ENCODE measurements around the gene HSD17B10. TPM values are rescaled to one million over a fixed set of nuclear protein-coding genes. Genes with fewer than 3 reads are reported as not detected.

HSD17B10 gene
- total RNA-seq, 2 experiments from 2014 or later = 94.3 to 97.6 TPM

DNA sequence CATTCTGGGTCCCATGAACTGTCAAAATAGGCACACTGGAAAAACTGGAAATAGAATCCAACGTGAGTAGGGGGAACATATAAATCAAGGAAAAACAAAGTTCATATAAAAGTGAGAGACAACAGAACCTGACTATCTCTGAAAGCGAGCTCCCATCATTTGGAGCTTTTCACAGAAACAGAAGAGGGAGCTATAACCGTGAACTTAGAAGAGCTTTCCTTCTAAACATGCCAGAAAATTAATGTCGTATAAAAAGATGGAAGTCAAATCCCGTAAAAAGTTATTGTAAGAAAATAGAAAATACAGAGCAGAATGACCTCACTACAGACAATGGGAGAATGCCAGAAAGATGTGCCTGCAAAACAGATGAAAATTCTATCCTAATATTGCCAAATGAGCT, 23.9 kb upstream of the HSD17B10 start:
- Mint-ChIP-seq H3K4me3 (no peak overlapping the region), H3K27ac (no peak overlapping the region), H3K36me3 (ENCODE audit: low read depth) (no peaks in the 10 kb centered on the region), H3K27me3 (peaks cover 3% of the 10 kb centered on the region), H3K4me1 (ENCODE audit: low read depth) (no peaks in the 10 kb centered on the region), H3K9me3 (no peaks in the 10 kb centered on the region)
- ChIA-PET CTCF (interaction anchor here (0.6 to 2.2 kb wide), 3 partner anchors 11 to 141 kb away, joined by 3 to 8 read pairs (median 7); no protein-coding TSS in a partner anchor), POLR2A (interaction anchor here (0.6 kb wide), 1 partner anchor 754 kb away, joined by 4 read pairs; no protein-coding TSS in a partner anchor)
- intact Hi-C loops (cut with micrococcal nuclease) = no loop called here
- ATAC-seq = no peak
- no peak for DNase-seq
- TF ChIP-seq, protein P1, sequence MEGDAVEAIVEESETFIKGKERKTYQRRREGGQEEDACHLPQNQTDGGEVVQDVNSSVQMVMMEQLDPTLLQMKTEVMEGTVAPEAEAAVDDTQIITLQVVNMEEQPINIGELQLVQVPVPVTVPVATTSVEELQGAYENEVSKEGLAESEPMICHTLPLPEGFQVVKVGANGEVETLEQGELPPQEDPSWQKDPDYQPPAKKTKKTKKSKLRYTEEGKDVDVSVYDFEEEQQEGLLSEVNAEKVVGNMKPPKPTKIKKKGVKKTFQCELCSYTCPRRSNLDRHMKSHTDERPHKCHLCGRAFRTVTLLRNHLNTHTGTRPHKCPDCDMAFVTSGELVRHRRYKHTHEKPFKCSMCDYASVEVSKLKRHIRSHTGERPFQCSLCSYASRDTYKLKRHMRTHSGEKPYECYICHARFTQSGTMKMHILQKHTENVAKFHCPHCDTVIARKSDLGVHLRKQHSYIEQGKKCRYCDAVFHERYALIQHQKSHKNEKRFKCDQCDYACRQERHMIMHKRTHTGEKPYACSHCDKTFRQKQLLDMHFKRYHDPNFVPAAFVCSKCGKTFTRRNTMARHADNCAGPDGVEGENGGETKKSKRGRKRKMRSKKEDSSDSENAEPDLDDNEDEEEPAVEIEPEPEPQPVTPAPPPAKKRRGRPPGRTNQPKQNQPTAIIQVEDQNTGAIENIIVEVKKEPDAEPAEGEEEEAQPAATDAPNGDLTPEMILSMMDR (IDR thresholded peaks at IDR 0.05) = no peak

- POLR2A ChIA-PET = no interaction called here
- TF ChIP-seq, protein P1 (IDR thresholded peaks at IDR 0.05) = no peak
- Mint-ChIP-seq H3K27ac (no peak overlapping the region), H3K4me3 (no peak overlapping the region), H3K27me3 (peaks cover 3% of the 10 kb centered on the region), H3K9me3 (no peaks in the 10 kb centered on the region), H3K4me1 (ENCODE audit: low read depth) (no peaks in the 10 kb centered on the region), H3K36me3 (ENCODE audit: low read depth) (no peaks in the 10 kb centered on the region)
- intact Hi-C loops (cut with micrococcal nuclease) = no loop called here
- DNase-seq (no peak), ATAC-seq (no peak)
- CTCF ChIA-PET = interaction anchor here (1.2 kb wide), 1 partner anchor 143 kb away, joined by 4 read pairs; no protein-coding TSS in a partner anchor
Measured at GRCh38 chrX:53456254-53456653, 22.1 kb upstream of the HSD17B10 start.

DNA sequence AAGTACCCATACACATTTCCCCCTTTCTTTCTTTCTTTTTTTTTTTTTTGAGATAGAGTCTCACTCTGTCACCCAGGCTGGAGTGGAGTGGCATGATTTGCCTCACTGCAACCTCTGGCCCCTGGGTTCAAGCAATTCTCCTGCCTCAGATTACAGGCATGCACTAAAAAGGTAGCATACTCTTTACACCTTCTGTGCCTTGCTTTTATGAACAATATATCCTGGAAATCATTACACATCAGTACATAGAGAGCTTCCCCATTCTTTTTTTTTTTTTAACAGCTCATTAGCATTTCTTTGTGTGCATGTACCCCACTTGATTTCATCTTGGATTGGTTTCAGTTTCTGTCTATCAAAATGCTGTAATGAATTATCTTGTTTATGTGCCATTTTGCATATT, 18.6 kb upstream of the HSD17B10 start:
- ATAC-seq = no peak
- no peaks in the 10 kb centered on the region for H3K9me3 Mint-ChIP-seq
- H3K4me1 Mint-ChIP-seq (ENCODE audit: low read depth) = no peaks in the 10 kb centered on the region
- POLR2A ChIA-PET = no interaction called here
- CTCF ChIA-PET = no interaction called here
- intact Hi-C loops (cut with micrococcal nuclease) = no loop called here
- H3K27me3 Mint-ChIP-seq = peaks cover 3% of the 10 kb centered on the region
- H3K27ac Mint-ChIP-seq = no peak overlapping the region
- no peak for DNase-seq
- H3K4me3 Mint-ChIP-seq = no peak overlapping the region
- H3K36me3 Mint-ChIP-seq (ENCODE audit: low read depth) = no peaks in the 10 kb centered on the region
- TF ChIP-seq, protein P1 (IDR thresholded peaks at IDR 0.05) = no peak

GRCh38 chrX:53449632-53450031, 15.5 kb upstream of the HSD17B10 start:
- Mint-ChIP-seq H3K27ac (no peak overlapping the region), H3K4me3 (no peak overlapping the region), H3K36me3 (ENCODE audit: low read depth) (no peaks in the 10 kb centered on the region), H3K9me3 (no peaks in the 10 kb centered on the region), H3K27me3 (no peaks in the 10 kb centered on the region), H3K4me1 (ENCODE audit: low read depth) (no peaks in the 10 kb centered on the region)
- DNase-seq (no peak), ATAC-seq (no peak)
- POLR2A ChIA-PET = no interaction called here
- TF ChIP-seq, protein P1 (IDR thresholded peaks at IDR 0.05) = no peak
- CTCF ChIA-PET = no interaction called here
- intact Hi-C loops (cut with micrococcal nuclease) = no loop called here

- H3K27me3 Mint-ChIP-seq = no peaks in the 10 kb centered on the region
- no peak overlapping the region for H3K27ac Mint-ChIP-seq
Measured at GRCh38 chrX:53447441-53447840, 13.3 kb upstream of the HSD17B10 start.

More at GRCh38 chrX:53447441-53447840, 13.3 kb upstream of the HSD17B10 start:
- ChIA-PET POLR2A (interaction anchor here (1.0 kb wide), 1 partner anchor 25 kb away, joined by 3 read pairs; the partner anchor contains the start of gene RIBC1), CTCF (interaction anchor here (0.7 to 4.7 kb wide), 5 partner anchors 11 to 133 kb away, joined by 4 to 57 read pairs (median 7); partner anchors contain the start of gene SMC1A)
- intact Hi-C loops (cut with micrococcal nuclease) = loop anchor here (2.0 kb wide), 1 partner anchor 131 kb away; no protein-coding TSS in a partner anchor
- Mint-ChIP-seq H3K4me1 (ENCODE audit: low read depth) (no peaks in the 10 kb centered on the region), H3K9me3 (no peaks in the 10 kb centered on the region), H3K36me3 (ENCODE audit: low read depth) (no peaks in the 10 kb centered on the region), H3K4me3 (no peak overlapping the region)
- ATAC-seq (no peak), DNase-seq (no peak)
- TF ChIP-seq, protein P1 (IDR thresholded peaks at IDR 0.05) = no peak

All from activated CD8-positive, alpha-beta T cell treated with anti-CD3 and anti-CD28 coated beads for 36 hours (primary cell).